Esophagus muscularis mucosa (tissue), 4 donors: Measurements from ENCODE around the gene PIGU. TPM values are rescaled to one million over a fixed set of nuclear protein-coding genes. Genes with fewer than 3 reads are reported as not detected.

ENCODE experiments used
- DNase-seq: peaks from one replicate; pipeline ENCODE4 v3.0.0-alpha.2; 2017; ENCODE audit errors: extremely low spot score
- H3K27ac ChIP-seq, 4 donors: fragments of 200-600 bp; sonication (generic); replicated peaks in 1 of 4; 1 replicate in 3 of 4; 2 replicates in 1 of 4; pipeline ENCODE4 v1.5.1; 2016 to 2019; ENCODE audit warnings: mild to moderate bottlenecking in 1 of 4
- H3K27me3 ChIP-seq, 4 donors: fragments of 200-600 bp; sonication (generic); one replicate each; pipeline versions ENCODE4 v1.5.1 to v1.6.0; 2016 to 2019
- H3K36me3 ChIP-seq, 4 donors: fragments of 200-600 bp; sonication (generic); one replicate each; pipeline ENCODE4 v1.5.1; 2016 to 2019
- H3K4me1 ChIP-seq, 4 donors: fragments of 200-600 bp; sonication (generic); one replicate each; pipeline ENCODE4 v1.5.1; 2016 to 2019
- H3K4me3 ChIP-seq, 4 donors: fragments of 200-600 bp; sonication (generic); 1 replicate in 2 of 4; 2 replicates in 2 of 4; pipeline ENCODE4 v1.5.1; 2016 to 2019; ENCODE audit warnings: mild to moderate bottlenecking in 4 of 4, moderate library complexity in 1 of 4
- H3K9me3 ChIP-seq, 4 donors: fragments of 200-600 bp; sonication (generic); 1 replicate in 3 of 4; 2 replicates in 1 of 4; pipeline ENCODE4 v1.5.1; 2016 to 2019
- EP300 ChIP-seq: sonication (generic); formaldehyde crosslinking; IDR thresholded peaks from one replicate; pipeline ENCODE4 v1.6.1; 2017; ENCODE audit warnings: antibody characterized with exemption
- POLR2A ChIP-seq: fragments of 450-650 bp; IDR thresholded peaks from one replicate; pipeline ENCODE4 v1.6.1; 2017; ENCODE audit warnings: antibody characterized with exemption, moderate library complexity, mild to moderate bottlenecking, low read depth
- POLR2AphosphoS5 ChIP-seq, 2 donors: sonication (generic); formaldehyde crosslinking; IDR thresholded peaks; one replicate each; pipeline ENCODE4 v1.6.1; 2017; ENCODE audit warnings: antibody characterized with exemption in 2 of 2
- WGBS: methylation state at CpG from one replicate; pipeline ENCODE4 v1.1.5; 2018; 5-methylcytosine and 5-hydroxymethylcytosine counted together
- intact Hi-C: fragments of 100-400 bp; cut with DNase I; formaldehyde crosslinking; loops from one replicate; pipeline ENCODE4 v1.15.1; 2023
- total RNA-seq, 4 donors: library from RNA; depleted of rRNA; stranded (reverse); fragments of >200 nt; gene quantifications; one replicate each; pipeline versions ENCODE4 v1.1.0 to v1.2.1, GENCODE V29; 2016
- TF ChIP-seq, protein P1 (sequence below), 3 experiments: fragments of 200-600 bp in 2 of 3; fragments of 450-650 bp in 1 of 3; sonication (generic) in 2 of 3; IDR thresholded peaks; one replicate each; pipeline ENCODE4 v1.5.1; 2017 to 2019; ENCODE audit warnings: antibody characterized with exemption in 3 of 3, mild to moderate bottlenecking in 2 of 3, moderate library complexity in 1 of 3

PIGU gene
- total RNA-seq, 4 donors from 2014 or later, result 9.1 to 10.8 (median 9.5) TPM

DNA sequence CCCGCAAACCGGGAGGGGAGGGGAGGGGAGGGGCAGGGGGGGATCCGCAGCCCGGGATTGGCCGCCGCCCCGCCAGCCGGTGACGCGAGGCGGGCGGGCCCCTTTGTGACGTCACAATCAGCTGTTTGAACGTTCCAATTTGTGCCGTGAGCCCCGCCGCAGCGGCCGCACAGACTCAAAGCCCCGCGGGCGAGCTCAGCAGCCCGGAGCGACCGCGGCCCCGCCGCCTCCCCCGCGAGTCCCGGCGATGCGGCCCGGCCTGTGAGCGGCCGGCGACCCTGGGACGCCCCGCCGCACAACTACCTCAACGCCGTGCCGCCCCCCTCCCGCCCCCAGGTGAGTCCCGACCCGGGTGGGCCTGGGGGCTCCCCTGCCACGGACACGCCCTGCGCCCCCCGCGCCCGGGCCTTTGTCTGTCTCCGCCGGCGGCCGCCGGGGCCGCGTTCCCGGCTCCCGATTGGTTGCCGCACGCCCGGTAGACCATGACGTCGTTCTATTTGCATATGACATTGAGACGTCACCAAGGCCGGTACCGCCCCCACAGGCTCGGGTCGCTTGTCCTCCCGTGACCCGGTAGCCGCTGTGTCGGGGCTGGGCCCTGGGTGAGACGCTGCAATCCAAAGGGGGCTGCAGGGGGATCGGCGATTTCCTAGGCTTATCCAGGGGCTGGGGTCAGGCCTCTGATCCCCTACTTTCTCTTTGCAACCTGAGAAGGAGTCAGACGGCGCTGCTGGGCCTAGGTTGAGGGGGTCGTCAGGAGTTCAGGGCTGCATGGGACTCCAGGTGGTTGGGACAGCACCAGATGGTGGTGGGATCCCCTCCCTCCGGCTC, 27.5 kb upstream of the PIGU start, which contains the start of gene TP53INP2:
TSS of gene TP53INP2 (plus strand) at position 168 of the 831 bp plus-strand sequence. CDS start 4,396 bp downstream, outside the sequence.
- H3K27ac ChIP-seq, result peak within 1 kb of the TSS; percentile 98 to 100 (median 100)
- no peaks in the 10 kb centered on the region for H3K36me3 ChIP-seq
- peak within 1 kb of the TSS; percentile 69 to 97 (median 90) for H3K4me3 ChIP-seq
- peak; percentile 99 for DNase-seq
- H3K9me3 ChIP-seq, result no peaks in the 10 kb centered on the region
- no peaks in the 10 kb centered on the region for H3K27me3 ChIP-seq
- TF ChIP-seq, protein P1, sequence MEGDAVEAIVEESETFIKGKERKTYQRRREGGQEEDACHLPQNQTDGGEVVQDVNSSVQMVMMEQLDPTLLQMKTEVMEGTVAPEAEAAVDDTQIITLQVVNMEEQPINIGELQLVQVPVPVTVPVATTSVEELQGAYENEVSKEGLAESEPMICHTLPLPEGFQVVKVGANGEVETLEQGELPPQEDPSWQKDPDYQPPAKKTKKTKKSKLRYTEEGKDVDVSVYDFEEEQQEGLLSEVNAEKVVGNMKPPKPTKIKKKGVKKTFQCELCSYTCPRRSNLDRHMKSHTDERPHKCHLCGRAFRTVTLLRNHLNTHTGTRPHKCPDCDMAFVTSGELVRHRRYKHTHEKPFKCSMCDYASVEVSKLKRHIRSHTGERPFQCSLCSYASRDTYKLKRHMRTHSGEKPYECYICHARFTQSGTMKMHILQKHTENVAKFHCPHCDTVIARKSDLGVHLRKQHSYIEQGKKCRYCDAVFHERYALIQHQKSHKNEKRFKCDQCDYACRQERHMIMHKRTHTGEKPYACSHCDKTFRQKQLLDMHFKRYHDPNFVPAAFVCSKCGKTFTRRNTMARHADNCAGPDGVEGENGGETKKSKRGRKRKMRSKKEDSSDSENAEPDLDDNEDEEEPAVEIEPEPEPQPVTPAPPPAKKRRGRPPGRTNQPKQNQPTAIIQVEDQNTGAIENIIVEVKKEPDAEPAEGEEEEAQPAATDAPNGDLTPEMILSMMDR (IDR thresholded peaks at IDR 0.05), result peak in 1 of 3 experiments; percentile 11
- peak; percentile 10 for TF ChIP-seq EP300
- peak; percentile 57 for TF ChIP-seq POLR2A
- peak; percentile 71 to 93 for TF ChIP-seq POLR2AphosphoS5 (IDR thresholded peaks at IDR 0.05)
- WGBS, result 0% methylated on average over 6 of the region's 82 CpGs
- intact Hi-C loops, result loop anchor here (5.0 to 10.0 kb wide), 3 partner anchors 127 to 400 kb away; partner anchors contain the start of gene AHCY
- peaks cover 37 to 54% (median 48%) of the 10 kb centered on the region in 4 donors for H3K4me1 ChIP-seq

DNA sequence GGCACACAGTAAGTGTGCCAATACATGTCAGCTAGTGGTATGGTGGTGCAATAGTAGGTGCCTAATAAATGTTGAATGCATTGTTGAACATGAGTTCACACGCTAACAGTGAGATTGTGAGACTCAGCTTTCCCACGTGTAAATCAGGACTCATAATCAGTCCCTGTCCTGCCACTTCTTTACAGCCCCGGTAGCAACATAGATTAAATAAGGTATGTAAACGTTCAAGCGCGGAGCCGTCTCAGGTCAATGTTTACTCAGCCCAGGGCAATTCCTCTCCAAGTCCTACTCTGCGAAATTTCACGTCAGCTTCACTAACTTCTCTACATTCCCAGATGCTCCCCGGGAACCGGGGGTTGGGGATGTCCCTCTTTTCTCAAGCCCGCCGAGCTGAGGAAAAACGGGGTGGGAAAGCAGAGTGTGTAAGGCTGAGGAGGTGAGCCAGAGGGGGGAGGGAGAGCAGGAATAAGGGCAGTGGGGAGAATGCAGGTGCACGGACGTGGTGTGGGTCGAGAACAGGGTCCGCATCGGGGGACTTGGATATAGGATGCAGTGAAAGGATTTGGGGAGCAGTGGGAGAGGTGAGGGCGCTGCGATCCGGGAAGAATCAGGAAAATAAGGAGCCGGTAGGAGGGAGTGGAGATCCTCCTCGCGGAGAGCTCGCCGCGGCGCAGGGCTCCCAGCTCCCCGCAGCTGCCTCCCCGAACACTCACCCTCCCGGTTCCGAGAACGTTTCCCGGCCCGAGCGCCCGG, 26.7 kb upstream of the PIGU start:
- Histone ChIP-seq H3K9me3 (no peaks in the 10 kb centered on the region), H3K36me3 (no peaks in the 10 kb centered on the region), H3K4me1 (peaks cover 34 to 47% (median 41%) of the 10 kb centered on the region in 4 donors), H3K27ac (peak overlapping the region; percentile 98 to 100 (median 100)), H3K27me3 (no peaks in the 10 kb centered on the region), H3K4me3 (peak overlapping the region; percentile 69 to 97 (median 90))
- no peak for DNase-seq
- intact Hi-C loops, result loop anchor here (10.0 kb wide), 1 partner anchor 399 kb away; the partner anchor contains the start of gene AHCY
- WGBS, result under 1% methylated on average over 34 of the region's 38 CpGs
- TF ChIP-seq EP300 (no peak), POLR2AphosphoS5 (IDR thresholded peaks at IDR 0.05) (peak in 1 of 2 donors; percentile 86), POLR2A (no peak)
- TF ChIP-seq, protein P1 (IDR thresholded peaks at IDR 0.05), result no peak

DNA sequence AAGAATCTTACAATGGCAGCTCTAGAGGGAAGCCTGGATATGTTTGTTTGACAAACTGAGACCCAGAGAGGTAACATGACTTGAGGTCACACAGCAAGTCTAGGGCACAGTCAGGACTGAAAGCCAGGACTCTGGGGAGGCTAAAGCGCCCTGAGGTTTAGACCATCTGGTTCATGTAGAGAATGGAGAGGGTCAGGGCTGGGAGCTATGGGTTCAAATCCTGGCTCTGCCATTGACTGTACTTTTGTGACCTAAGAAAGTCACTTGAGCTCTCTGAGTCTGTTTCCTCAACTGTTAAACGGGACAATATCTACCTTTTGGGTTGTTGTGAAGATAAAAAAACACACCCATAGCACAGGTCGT, 26.1 kb upstream of the PIGU start:
- WGBS, result 39% methylated on average over 3 of the region's 3 CpGs
- Histone ChIP-seq H3K4me1 (peaks cover 30 to 41% (median 36%) of the 10 kb centered on the region in 4 donors), H3K36me3 (no peaks in the 10 kb centered on the region), H3K4me3 (peak overlapping the region; percentile 69 to 97 (median 90)), H3K27me3 (no peaks in the 10 kb centered on the region), H3K9me3 (no peaks in the 10 kb centered on the region), H3K27ac (peak overlapping the region in 3 of 4 donors; percentile 98 to 100 (median 100))
- no peak for DNase-seq
- intact Hi-C loops, result loop anchor here (10.0 kb wide), 1 partner anchor 398 kb away; the partner anchor contains the start of gene AHCY
- TF ChIP-seq, protein P1 (IDR thresholded peaks at IDR 0.05), result no peak
- no peak for TF ChIP-seq POLR2AphosphoS5 (IDR thresholded peaks at IDR 0.05)
- no peak for TF ChIP-seq POLR2A

DNA sequence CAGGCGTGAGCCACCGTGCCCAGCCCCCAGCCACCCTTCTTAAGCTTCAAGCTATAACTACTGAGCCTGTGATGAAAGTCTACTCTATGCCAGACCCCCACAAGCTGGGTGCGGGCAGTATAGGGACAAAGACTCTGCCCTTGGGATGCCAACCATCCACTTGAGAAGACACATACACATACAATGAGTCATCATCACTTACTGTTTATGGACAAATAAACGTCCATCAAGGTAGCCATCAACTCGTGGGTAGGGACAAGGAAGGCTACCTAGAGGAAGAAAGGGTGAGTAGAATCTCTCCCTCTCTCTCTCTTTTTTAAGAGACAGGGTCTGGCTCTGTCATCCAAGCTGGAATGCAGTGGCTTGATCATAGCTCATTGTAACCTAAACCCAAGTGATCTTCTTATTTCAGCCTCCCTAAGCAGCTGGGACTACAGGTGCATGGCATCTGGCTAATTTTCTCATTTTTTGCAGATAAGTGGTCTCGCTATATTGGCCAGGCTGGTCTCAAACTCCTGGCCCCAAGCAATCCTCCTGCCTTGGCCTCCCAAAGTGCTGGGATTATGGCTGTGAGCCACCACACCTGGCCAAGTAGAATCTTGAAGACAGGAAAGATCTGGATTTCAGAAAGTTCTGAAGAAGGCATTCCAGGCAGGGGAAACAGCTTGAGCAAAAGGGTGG, 24.7 kb upstream of the PIGU start:
- Histone ChIP-seq H3K9me3 (no peaks in the 10 kb centered on the region), H3K27me3 (no peaks in the 10 kb centered on the region), H3K27ac (no peak overlapping the region), H3K4me1 (peaks cover 23 to 26% (median 26%) of the 10 kb centered on the region in 4 donors), H3K36me3 (no peaks in the 10 kb centered on the region), H3K4me3 (no peak overlapping the region)
- WGBS, result 86% methylated on average over 6 of the region's 6 CpGs
- no peak for DNase-seq
- TF ChIP-seq POLR2A (no peak), EP300 (no peak), POLR2AphosphoS5 (IDR thresholded peaks at IDR 0.05) (no peak)
- TF ChIP-seq, protein P1 (IDR thresholded peaks at IDR 0.05), result no peak
- intact Hi-C loops, result loop anchor here (10.0 kb wide), 1 partner anchor 397 kb away; the partner anchor contains the start of gene AHCY
